OCI-LY3 (cell line): ENCODE data around the gene ABCB8.
A peak's percentile ranks its signal among the peaks of the same experiment; 100 is the strongest.

Source experiments
- H2AFZ ChIP-seq: fragments of 200-600, 300-600 bp; shearing (Covaris generic); 2 replicates; pipeline ENCODE4 v1.6.0; 2014; ENCODE audit warnings: antibody characterized with exemption, low read depth, low read length
- H3K27ac ChIP-seq: fragments of 200-600, 300-600 bp; sonication (generic); 2 replicates; pipeline ENCODE4 v1.5.1; 2014; ENCODE audit warnings: mild to moderate bottlenecking, low read length, moderate library complexity, mixed read lengths
- H3K27me3 ChIP-seq: fragments of 200-600, 300-600 bp; sonication (generic); 2 replicates; pipeline ENCODE4 v1.6.1; 2014; ENCODE audit warnings: low read depth, low read length, mixed read lengths
- H3K36me3 ChIP-seq: fragments of 200-600, 300-600 bp; sonication (generic); replicated peaks from 2 replicates; pipeline ENCODE3; 2014; ENCODE audit warnings: low read depth, low read length, mixed read lengths
- H3K4me1 ChIP-seq: fragments of 300-600, 200-600 bp; sonication (generic); 2 replicates; pipeline ENCODE4 v1.6.1; 2014; ENCODE audit warnings: low read length, mixed read lengths
- H3K4me2 ChIP-seq: fragments of 200-600, 300-600 bp; sonication (generic); 2 replicates; pipeline ENCODE4 v1.6.1; 2014; ENCODE audit warnings: low read length, mixed read lengths
- H3K4me3 ChIP-seq: fragments of 300-600, 200-600 bp; sonication (generic); 2 replicates; pipeline ENCODE4 v1.5.1; 2014; ENCODE audit warnings: antibody characterized with exemption, mild to moderate bottlenecking, low read length, moderate library complexity
- H3K79me2 ChIP-seq: fragments of 300-600, 200-600 bp; shearing (Covaris generic); 2 replicates; pipeline ENCODE4 v1.6.1; 2014; ENCODE audit warnings: mild to moderate bottlenecking, low read length, mixed read lengths
- H3K9ac ChIP-seq: fragments of 300-600, 200-600 bp; shearing (Covaris generic); 2 replicates; pipeline ENCODE4 v1.6.0; 2014; ENCODE audit warnings: mild to moderate bottlenecking, low read length, moderate library complexity
- H3K9me3 ChIP-seq: fragments of 200-600, 300-600 bp; shearing (Covaris generic); 2 replicates; pipeline ENCODE4 v1.6.1; 2014; ENCODE audit warnings: low read length, mixed read lengths; ENCODE audit not compliant: insufficient read depth
- H4K20me1 ChIP-seq: fragments of 200-600, 300-600 bp; sonication (generic); 2 replicates; pipeline ENCODE4 v1.6.1; 2016; ENCODE audit warnings: low read length, mixed read lengths; ENCODE audit not compliant: insufficient read depth
- CTCF ChIP-seq: fragments of 200-600, 300-600 bp; sonication (generic); IDR thresholded peaks from 2 replicates; pipeline ENCODE4 v1.5.1; 2014; ENCODE audit warnings: antibody characterized with exemption, low read length, low read depth
- EZH2phosphoT487 ChIP-seq: fragments of 200-600 bp; shearing (Covaris generic); IDR thresholded peaks from 2 replicates; pipeline ENCODE4 v1.6.1; 2018; ENCODE audit warnings: antibody characterized with exemption, mixed run types, low read depth

ABCB8 gene

GRCh38 chr7:151060416-151061212 lies 32.4 kb downstream of the ABCB8 start:
- TF ChIP-seq CTCF, result peak; percentile 29; the same call in 1 of the 2 replicates
- no peak for TF ChIP-seq EZH2phosphoT487
- Histone ChIP-seq H3K9ac (peak overlapping the region; percentile 87), H4K20me1 (peaks cover 12% of the 10 kb centered on the region), H2AFZ (no peak overlapping the region), H3K9me3 (no peaks in the 10 kb centered on the region), H3K27ac (0 out of 2 replicates have a peak overlapping the region, but pooled peaks have one; percentile 72), H3K27me3 (no peaks in the 10 kb centered on the region), H3K4me2 (peak overlapping the region; percentile 99), H3K4me1 (peaks cover 16% of the 10 kb centered on the region), H3K36me3 (peaks cover 10% of the 10 kb centered on the region), H3K4me3 (peak overlapping the region; percentile 90), H3K79me2 (peaks cover 26% of the 10 kb centered on the region)

- Histone ChIP-seq H3K79me2 (peaks cover 26% of the 10 kb centered on the region), H3K9me3 (no peaks in the 10 kb centered on the region), H3K4me2 (peak overlapping the region; percentile 99), H3K27me3 (no peaks in the 10 kb centered on the region), H2AFZ (no peak overlapping the region), H3K9ac (peak overlapping the region; percentile 87; the same call in 1 of the 2 replicates), H3K27ac (no peak overlapping the region), H3K4me1 (peaks cover 16% of the 10 kb centered on the region), H3K36me3 (peaks cover 10% of the 10 kb centered on the region), H4K20me1 (peaks cover 12% of the 10 kb centered on the region), H3K4me3 (peak overlapping the region; percentile 90)
- no peak for TF ChIP-seq CTCF
These were observed 33.2 kb downstream of the ABCB8 start for GRCh38 chr7:151061213-151062110.

GRCh38 chr7:151062111-151062398 lies 33.8 kb downstream of the ABCB8 start:
- Histone ChIP-seq H3K9ac (no peak overlapping the region), H2AFZ (no peak overlapping the region), H3K9me3 (no peaks in the 10 kb centered on the region), H4K20me1 (peaks cover 12% of the 10 kb centered on the region), H3K36me3 (peaks cover 10% of the 10 kb centered on the region), H3K27ac (no peak overlapping the region), H3K79me2 (peaks cover 26% of the 10 kb centered on the region), H3K4me2 (no peak overlapping the region), H3K27me3 (no peaks in the 10 kb centered on the region), H3K4me3 (no peak overlapping the region), H3K4me1 (peaks cover 14% of the 10 kb centered on the region)
- no peak for TF ChIP-seq EZH2phosphoT487
- no peak for TF ChIP-seq CTCF
